Stimulated activated CD8-positive, alpha-beta memory T cell treated with anti-CD3 and anti-CD28 coated beads, Interleukin-4, amount 100 ng/mL, for 48 hours (primary cell): ENCODE results near the gene STX11.
"Not testable (repeated sequence)": the region's sequence is repeated elsewhere in the genome, so short reads cannot be mapped to it uniquely, and the experiment has no call there.

Experiments
- DNase-seq: peaks from one replicate; pipeline ENCODE4 v3.0.0-alpha.2; 2020

STX11 gene

DNA sequence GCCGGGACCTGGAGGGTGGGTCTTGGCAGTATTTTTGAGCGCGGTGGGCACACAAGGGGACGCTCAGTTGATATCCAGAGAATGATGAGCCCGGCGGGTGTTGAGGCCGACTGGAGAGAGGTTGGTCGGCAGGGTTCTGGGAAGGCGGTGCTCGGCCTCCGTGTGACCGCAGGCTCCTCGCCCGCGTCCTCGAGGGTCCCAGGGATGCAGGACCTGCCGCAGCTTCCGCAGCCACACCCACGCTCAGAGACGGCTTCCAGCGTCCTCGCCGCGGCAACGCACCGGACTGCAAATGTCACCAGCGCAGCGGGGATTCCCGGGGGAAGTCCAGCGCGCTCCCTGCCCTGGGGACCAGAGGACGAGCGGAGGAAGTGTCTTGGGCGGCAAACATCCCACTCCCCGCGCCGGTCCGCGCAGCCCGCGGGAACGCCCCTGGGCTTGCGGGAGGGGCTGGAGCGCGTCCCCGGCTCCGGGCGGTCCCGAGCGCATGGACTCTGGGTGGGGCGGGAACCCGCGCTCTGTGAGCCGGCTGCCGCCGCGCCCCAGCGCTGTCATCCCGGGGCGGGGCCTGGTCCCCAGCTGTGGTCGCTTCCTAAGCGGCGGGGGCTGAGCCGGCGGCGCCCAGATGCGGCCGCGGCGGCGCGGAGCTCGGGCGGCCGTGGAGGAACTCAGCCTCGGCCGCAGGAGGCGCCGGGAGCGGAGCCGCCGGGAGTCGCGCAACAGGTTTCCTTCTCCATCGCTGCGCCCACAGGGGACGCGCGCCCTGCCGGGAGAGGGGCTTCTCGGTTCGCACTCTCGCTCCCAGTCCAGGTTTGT is at the start of gene STX11:
STX11 (plus strand) TSS at position 624 of the 816 bp plus-strand sequence. CDS start 36,111 bp downstream, outside the sequence.
- DNase-seq: peak; percentile 85

DNA sequence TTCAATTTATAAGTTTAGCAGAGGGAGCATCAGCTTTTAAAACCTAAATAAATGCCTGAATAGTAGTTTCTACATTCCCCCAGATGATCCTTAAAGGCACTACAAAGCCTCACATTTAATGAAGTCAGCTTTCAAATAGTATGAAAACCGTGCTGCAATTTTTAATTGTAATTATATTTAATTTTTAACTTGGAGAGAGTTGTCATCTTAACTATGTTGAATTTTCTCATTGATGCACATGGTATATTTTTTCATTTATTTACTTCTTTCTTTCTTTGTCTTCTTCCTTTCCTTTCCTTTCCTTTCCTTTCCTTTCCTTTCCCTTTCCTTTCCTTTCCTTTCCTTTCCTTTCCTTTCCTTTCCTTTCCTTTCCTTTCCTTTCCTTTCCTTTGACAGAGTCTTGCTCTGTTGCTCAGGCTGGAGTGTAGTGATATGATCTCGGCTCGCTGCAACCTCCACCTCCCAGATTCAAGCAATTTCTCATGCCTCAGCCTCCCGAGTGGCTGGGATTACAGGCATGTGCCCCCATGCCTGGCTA is 47.2 kb upstream of the STX11 start:
- DNase-seq: no peak

- no peak for DNase-seq
These were observed 45.8 kb upstream of the STX11 start for GRCh38 chr6:144104488-144104887.

- DNase-seq: no peak
These were observed 45.3 kb upstream of the STX11 start for GRCh38 chr6:144104898-144105487.

- no peak for DNase-seq
These were observed 44.1 kb upstream of the STX11 start for GRCh38 chr6:144106206-144106605.

- DNase-seq: no peak
These were observed 40.1 kb upstream of the STX11 start for GRCh38 chr6:144110210-144110609.

- DNase-seq: no peak
These were observed 37.0 kb upstream of the STX11 start for GRCh38 chr6:144113366-144113765.

GRCh38 chr6:144115219-144115618 is 35.1 kb upstream of the STX11 start:
- no peak for DNase-seq

DNA sequence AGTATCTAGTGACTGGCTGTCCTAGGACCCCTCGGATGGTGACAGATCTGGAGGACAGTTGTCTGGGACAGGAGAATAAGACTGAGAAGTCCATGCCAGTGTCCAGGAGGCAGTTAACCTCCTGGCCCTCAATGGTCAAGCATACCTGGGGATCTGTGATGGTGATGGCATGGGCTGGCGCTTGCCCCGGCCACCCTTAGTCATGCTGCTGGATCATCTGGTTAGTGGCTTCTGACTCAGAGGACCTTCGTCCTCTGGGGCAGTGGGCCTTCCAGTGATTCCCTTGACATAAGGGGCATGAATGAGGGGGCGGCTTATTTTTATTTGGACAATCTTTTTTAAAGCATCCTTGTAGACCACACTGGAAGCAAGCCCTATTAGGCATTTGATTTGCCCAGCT is 30.9 kb upstream of the STX11 start:
- DNase-seq: no peak

DNA sequence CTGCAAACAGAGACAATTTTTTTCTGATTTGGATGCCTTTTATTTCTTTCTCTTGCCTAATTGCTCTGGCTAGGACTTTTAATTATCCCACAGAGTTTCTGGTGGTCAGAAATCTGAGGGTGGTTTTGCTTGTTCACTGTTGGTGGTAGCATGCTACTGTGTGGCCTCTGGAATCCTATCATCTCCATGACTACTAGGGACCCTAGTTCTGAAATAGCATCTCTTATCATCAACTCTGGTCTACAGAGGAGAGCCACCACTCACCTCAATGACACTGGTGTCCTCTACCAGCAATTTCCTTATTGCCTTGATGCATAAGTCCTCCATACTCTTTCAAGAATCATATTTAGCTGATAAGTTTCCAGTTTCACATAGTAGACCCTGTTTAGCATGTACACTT is 27.5 kb upstream of the STX11 start:
- DNase-seq: no peak

- no peak for DNase-seq
These were observed 26.9 kb upstream of the STX11 start for GRCh38 chr6:144123421-144123820.

DNA sequence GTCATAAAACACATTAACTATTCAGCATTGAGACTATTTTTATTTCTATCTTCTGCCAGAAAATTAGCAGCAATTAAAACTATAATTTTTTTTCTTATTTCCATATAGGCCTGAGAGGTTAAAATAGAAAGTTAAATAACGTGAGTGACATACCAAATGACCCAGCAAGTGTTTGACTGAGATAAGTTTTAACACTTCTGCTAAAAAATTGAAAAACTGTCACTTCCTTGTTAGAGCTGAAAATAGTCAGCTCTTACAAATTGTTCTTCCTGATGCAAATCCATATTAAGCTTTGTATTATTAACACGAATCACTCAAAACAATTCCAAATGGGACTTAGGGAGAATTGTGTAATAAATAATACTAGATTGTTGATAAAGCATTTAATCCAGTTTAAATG is 26.5 kb upstream of the STX11 start:
- no peak for DNase-seq

GRCh38 chr6:144127097-144127496 is 23.2 kb upstream of the STX11 start:
- no peak for DNase-seq

GRCh38 chr6:144129469-144129868 is 20.8 kb upstream of the STX11 start:
- DNase-seq: no peak

GRCh38 chr6:144131248-144131709 is 19.0 kb upstream of the STX11 start:
- no peak for DNase-seq

GRCh38 chr6:144132167-144132690 is 18.1 kb upstream of the STX11 start:
- not testable (repeated sequence) for DNase-seq

DNA sequence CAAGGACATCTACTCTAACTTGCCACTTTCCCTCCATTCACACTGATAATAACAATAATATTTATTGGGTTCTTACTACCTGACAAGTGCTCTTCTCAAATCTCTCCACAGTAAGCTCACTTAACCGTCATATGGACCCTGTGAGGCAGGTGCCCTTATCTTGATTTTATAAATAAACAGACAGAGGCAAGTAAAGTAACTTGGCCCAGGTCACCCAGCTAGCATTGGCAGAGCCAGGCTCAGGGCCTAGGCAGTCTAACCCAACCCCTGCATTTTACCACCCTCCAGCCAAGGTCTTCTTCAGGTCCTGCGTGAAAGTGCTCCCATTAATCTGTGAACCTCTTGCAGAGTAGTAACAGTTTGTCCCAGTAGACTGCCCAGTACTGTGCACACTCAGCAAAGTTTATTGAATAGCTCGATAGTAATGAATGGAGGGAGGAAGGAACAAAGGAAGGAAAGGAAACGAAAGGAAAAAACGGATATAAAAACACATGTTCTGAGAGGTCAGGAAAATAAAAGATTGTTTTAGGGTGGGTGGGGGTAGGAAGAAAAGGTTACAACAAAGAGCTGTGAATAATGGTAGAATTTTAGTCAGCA is 17.0 kb upstream of the STX11 start:
- no peak for DNase-seq

GRCh38 chr6:144134176-144134575 is 16.1 kb upstream of the STX11 start:
- no peak for DNase-seq

DNA sequence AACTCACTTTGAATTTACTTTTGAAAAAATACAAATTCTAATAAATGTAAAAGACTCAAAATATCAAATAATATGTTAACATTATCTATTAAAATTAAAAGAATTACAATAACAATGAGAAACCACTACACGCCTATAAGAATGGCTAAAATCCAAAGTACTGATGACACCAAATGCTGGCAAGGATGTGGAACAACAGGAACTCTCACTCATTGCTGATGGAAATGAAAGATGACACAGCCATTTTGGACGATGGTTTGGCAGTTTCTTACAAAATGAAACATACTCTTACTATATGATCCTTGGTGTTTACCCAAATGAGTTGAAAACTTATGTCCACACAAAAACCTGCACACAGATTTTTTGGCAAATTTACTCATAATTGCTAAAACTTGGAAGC is 15.6 kb upstream of the STX11 start:
- DNase-seq: no peak

GRCh38 chr6:144138542-144138941 is 11.8 kb upstream of the STX11 start:
- no peak for DNase-seq

GRCh38 chr6:144139817-144140216 is 10.5 kb upstream of the STX11 start:
- no peak for DNase-seq

GRCh38 chr6:144140867-144141266 is 9.4 kb upstream of the STX11 start:
- no peak for DNase-seq

- no peak for DNase-seq
These were observed 8.8 kb upstream of the STX11 start for GRCh38 chr6:144141470-144141869.

GRCh38 chr6:144143106-144143505 is 7.2 kb upstream of the STX11 start:
- no peak for DNase-seq
